Naive thymus-derived CD8-positive, alpha-beta T cell (primary cell): ENCODE data around the gene HNRNPA2B1. TPM values are rescaled to one million over a fixed set of nuclear protein-coding genes. Genes with fewer than 3 reads are reported as not detected.
A peak's percentile ranks its signal among the peaks of the same experiment; 100 is the strongest.

Experiments
- ATAC-seq, 2 donors: fragments of 150-1000 bp; cut with Tn5 transposase in 1 of 2; sonication (Bioruptor Pico), chemical (Tn5 transposase) in 1 of 2; 1 replicate in 1 of 2; 2 replicates in 1 of 2; pipeline ENCODE4 v1.10.0; 2021; ENCODE audit warnings: mild to moderate bottlenecking in 2 of 2, moderate library complexity in 2 of 2
- POLR2A ChIA-PET: fragments of 350-600 bp; sonication (Branson Sonifier 250); formaldehyde crosslinking; loops from one replicate; lab custom pipeline; 2021; ENCODE audit warnings: antibody characterized with exemption; lab: Charles Lee
- DNase-seq, 10 donors: peaks; one replicate each; pipeline versions ENCODE4 v3.0.0 to v3.0.0-alpha.2; 2020 to 2022
- H3K27ac Mint-ChIP-seq, 10 donors: one replicate each; pipeline ENCODE4 v1.8.0; 2020 to 2022; ENCODE audit warnings: mild to moderate bottlenecking in 10 of 10, mixed read lengths in 10 of 10, moderate library complexity in 4 of 10, inconsistent platforms in 1 of 10
- H3K27me3 Mint-ChIP-seq, 5 donors: one replicate each; pipeline ENCODE4 v1.8.0; 2021 to 2022; ENCODE audit warnings: mixed read lengths in 5 of 5
- H3K36me3 Mint-ChIP-seq, 3 donors: one replicate each; pipeline ENCODE4 v1.8.0; 2020 to 2022; ENCODE audit warnings: mixed read lengths in 3 of 3, mild to moderate bottlenecking in 2 of 3, inconsistent platforms in 1 of 3
- H3K4me1 Mint-ChIP-seq, 4 donors: one replicate each; pipeline ENCODE4 v1.8.0; 2021 to 2022; ENCODE audit warnings: mixed read lengths in 4 of 4
- H3K4me3 Mint-ChIP-seq, 10 donors: one replicate each; pipeline ENCODE4 v1.8.0; 2020 to 2022; ENCODE audit warnings: mild to moderate bottlenecking in 10 of 10, mixed read lengths in 10 of 10, moderate library complexity in 6 of 10, inconsistent platforms in 1 of 10
- H3K9me3 Mint-ChIP-seq, 9 donors: one replicate each; pipeline ENCODE4 v1.8.0; 2020 to 2022; ENCODE audit warnings: mixed read lengths in 9 of 9, mild to moderate bottlenecking in 3 of 9, inconsistent platforms in 1 of 9, moderate library complexity in 1 of 9
- polyA plus RNA-seq, 3 donors: library from polyadenylated mRNA; unstranded; fragments of 300-500 nt; fragmentation: Illumina TruSeq; gene quantifications; one replicate each; pipeline ENCODE4 v1.2.3, GENCODE V29; 2021
- total RNA-seq, 8 experiments: library from RNA in 2 of 8; stranded (reverse) in 2 of 8; gene quantifications; one replicate each; pipeline ENCODE4 v1.2.3 and lab custom pipeline; 2021 to 2026

The HNRNPA2B1 gene
- total and polyA plus RNA-seq, 5 experiments from 2014 or later, result 504 to 789 (median 555) TPM

DNA sequence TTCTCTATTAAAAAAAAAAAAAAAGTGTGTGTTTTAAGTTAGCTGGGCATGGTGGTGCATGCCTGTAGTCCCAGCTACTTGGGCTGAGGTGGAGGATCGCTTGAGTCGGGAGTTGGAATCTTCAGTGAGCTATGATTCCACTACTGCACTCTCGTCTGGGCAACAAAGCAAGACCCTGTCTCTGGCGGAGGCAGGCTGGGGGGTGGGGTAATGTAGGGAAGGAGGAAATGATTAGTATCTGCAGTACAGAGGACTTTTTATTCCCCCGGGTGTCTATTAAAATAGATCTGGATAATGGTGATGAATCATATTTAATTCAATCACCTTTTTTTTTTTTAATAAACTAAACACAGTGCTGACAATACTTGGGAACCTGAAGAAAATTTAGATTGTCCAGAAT is 7.5 kb upstream of the HNRNPA2B1 start:
- Mint-ChIP-seq H3K36me3 (peaks cover 0 to 87% (median 19%) of the 10 kb centered on the region in 3 donors), H3K9me3 (no peaks in the 10 kb centered on the region), H3K27ac (peak overlapping the region in 8 of 10 donors; percentile 18 to 84 (median 47)), H3K4me3 (peak overlapping the region in 1 of 10 donors; percentile 18), H3K4me1 (peaks cover 29 to 54% (median 50%) of the 10 kb centered on the region in 4 donors), H3K27me3 (no peaks in the 10 kb centered on the region)
- DNase-seq (no peak), ATAC-seq (no peak)
- POLR2A ChIA-PET, result interaction anchor here (0.6 to 0.8 kb wide), 4 partner anchors 10 to 107 kb away, joined by 3 to 4 read pairs (median 3); no protein-coding TSS in a partner anchor

DNA sequence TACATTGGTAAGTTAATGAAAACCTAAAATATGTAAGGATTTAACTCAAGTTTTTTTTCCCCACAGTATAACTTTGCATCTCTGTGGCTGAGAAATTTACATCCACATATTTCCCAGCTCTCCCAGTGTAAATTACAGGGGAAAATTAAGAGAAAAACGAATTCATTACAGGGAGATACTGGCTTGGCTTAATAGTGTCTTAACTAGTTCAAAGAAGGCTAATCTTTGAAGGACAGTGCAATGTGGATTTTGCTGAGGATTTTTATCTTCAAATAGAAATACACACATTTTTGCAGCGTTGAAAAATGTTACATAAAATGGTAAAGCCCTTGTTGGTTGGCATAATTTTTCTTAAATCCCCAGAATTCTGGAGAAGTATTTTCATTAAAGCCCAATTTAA is 2.5 kb upstream of the HNRNPA2B1 start:
- Mint-ChIP-seq H3K9me3 (peaks cover 0 to 5% (median 0%) of the 10 kb centered on the region in 9 donors), H3K27me3 (peaks cover 0 to 9% (median 0%) of the 10 kb centered on the region in 5 donors), H3K4me1 (peaks cover 27 to 57% (median 49%) of the 10 kb centered on the region in 4 donors), H3K36me3 (peaks cover 21 to 68% (median 29%) of the 10 kb centered on the region in 3 donors), H3K27ac (peak overlapping the region; percentile 71 to 92 (median 89)), H3K4me3 (peak overlapping the region; percentile 83 to 99 (median 92))
- DNase-seq (no peak), ATAC-seq (no peak)
- POLR2A ChIA-PET, result interaction anchor here (0.7 to 9.8 kb wide), 8 partner anchors 10 to 310 kb away, joined by 3 to 184 read pairs (median 14); partner anchors contain the start of gene NFE2L3

DNA sequence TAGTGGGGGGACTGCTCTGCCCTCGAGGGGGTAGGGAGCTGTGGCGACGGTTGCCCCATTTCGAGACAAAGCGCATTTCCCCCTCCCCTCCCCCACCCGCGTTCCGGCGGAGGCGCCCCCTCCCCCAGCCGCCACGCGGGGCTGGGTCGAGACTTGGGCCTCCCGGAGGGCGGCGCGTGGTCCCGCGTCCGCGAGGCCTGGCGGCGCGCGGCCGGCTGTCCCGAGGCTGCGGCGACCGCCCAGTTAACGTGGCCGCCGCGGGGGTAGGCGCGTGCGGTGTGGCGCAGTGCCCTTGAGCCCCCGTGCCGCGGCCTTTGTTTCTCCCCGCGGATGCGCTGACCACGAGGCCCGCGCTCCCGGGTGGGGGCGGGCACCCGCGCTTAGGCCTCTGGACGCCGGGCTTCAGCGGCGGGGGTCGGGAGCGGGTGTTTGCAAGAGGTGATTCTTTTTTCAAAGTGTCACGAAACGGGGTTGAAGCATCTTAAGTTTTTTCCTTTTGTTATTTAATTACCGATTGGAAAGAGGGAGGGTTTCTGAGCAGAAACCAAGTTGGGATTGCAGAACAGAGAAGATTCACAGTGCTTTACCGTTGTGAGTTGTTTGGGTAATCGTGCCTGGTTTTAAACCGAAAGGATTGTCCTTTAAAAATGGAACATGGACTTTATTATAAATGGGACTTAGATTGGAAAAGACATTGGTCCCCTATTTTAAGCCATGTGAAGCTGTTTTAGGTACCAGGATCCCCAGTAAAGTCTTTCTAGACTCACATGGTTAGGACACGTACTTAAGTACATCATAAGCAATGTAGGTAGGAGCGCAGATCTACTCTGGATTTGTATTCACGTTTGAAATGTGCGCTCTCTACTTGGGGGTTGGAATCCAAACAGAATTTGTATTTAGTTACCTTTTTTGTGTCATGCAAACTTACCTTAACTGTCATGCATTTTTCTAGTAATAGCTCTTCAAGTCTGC is 1.8 kb upstream of the HNRNPA2B1 start:
- Mint-ChIP-seq H3K36me3 (peaks cover 24 to 66% (median 32%) of the 10 kb centered on the region in 3 donors), H3K27me3 (peaks cover 0 to 9% (median 0%) of the 10 kb centered on the region in 5 donors), H3K4me1 (peaks cover 27 to 58% (median 50%) of the 10 kb centered on the region in 4 donors), H3K9me3 (peaks cover 0 to 5% (median 0%) of the 10 kb centered on the region in 9 donors), H3K4me3 (peak overlapping the region; percentile 87 to 99 (median 93)), H3K27ac (peak overlapping the region; percentile 71 to 100 (median 89))
- POLR2A ChIA-PET, result interaction anchor here (0.7 to 9.8 kb wide), 20 partner anchors 8 to 310 kb away, joined by 3 to 184 read pairs (median 7); partner anchors contain the start of genes NFE2L3 and SNX10
- peak in 6 of 10 donors; percentile 43 to 83 (median 60) for DNase-seq
- ATAC-seq, result no peak

DNA sequence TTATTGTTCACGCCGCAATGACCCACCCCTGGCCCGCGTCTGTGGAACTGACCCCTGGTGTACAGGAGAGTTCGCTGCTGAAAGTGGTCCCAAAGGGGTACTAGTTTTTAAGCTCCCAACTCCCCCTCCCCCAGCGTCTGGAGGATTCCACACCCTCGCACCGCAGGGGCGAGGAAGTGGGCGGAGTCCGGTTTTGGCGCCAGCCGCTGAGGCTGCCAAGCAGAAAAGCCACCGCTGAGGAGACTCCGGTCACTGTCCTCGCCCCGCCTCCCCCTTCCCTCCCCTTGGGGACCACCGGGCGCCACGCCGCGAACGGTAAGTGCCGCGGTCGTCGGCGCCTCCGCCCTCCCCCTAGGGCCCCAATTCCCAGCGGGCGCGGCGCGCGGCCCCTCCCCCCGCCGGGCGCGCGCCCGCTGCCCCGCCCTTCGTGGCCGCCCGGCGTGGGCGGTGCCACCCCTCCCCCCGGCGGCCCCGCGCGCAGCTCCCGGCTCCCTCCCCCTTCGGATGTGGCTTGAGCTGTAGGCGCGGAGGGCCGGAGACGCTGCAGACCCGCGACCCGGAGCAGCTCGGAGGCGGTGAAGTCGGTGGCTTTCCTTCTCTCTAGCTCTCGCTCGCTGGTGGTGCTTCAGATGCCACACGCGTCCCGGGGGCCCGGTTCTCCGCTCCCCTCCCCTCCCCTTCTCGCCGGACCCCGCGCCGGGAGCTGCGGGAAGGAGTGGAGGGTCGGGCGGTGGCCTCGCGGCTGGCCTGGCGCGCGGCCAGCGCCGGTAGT is 887 bp upstream of the HNRNPA2B1 start, which contains the start of gene CBX3:
Gene CBX3 (plus strand): TSS at position 499 of the 772 bp plus-strand sequence. CDS start 1,254 bp downstream, outside the sequence.
- DNase-seq, result peak in 7 of 10 donors; percentile 77 to 95 (median 85)
- peaks cover 0 to 9% (median 0%) of the 10 kb centered on the region in 5 donors for H3K27me3 Mint-ChIP-seq
- peak within 1 kb of the TSS; percentile 96 to 100 (median 100) for H3K4me3 Mint-ChIP-seq
- H3K4me1 Mint-ChIP-seq, result peaks cover 27 to 58% (median 52%) of the 10 kb centered on the region in 4 donors
- POLR2A ChIA-PET, result interaction anchor here (0.6 to 9.8 kb wide), 24 partner anchors 9 to 1076 kb away, joined by 3 to 184 read pairs (median 7); partner anchors contain the start of genes CYCS, NFE2L3 and SNX10
- peaks cover 30 to 66% (median 37%) of the 10 kb centered on the region in 3 donors for H3K36me3 Mint-ChIP-seq
- H3K9me3 Mint-ChIP-seq, result peaks cover 0 to 5% (median 0%) of the 10 kb centered on the region in 9 donors
- peak within 1 kb of the TSS; percentile 90 to 100 (median 100) for H3K27ac Mint-ChIP-seq
- ATAC-seq, result peak; percentile 47 to 53

DNA sequence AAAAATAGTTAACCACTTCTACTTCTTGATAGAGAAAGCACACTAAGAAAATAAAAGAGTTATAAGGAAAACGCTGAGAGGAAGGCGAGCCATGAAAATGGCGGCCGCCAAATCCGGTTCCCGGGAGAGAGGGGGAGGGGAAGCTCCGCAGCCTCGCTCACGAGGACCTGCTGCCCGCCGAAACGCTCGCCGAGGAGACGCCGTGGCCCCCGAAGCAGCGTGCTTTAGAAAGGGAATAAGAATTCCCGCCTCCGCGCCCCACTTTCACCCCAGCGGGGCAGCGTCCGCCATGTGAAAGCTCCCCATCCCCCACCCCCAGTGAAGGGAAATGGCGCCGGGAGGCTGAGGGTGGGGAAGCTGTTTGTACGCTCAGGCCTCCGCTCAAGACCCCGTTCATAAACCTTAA is 505 bp downstream of the HNRNPA2B1 start:
- POLR2A ChIA-PET, result interaction anchor here (0.6 to 9.8 kb wide), 25 partner anchors 8 to 1075 kb away, joined by 3 to 184 read pairs (median 7); partner anchors contain the start of genes CYCS, NFE2L3 and SNX10
- Mint-ChIP-seq H3K4me1 (peaks cover 27 to 58% (median 53%) of the 10 kb centered on the region in 4 donors), H3K27me3 (peaks cover 0 to 9% (median 0%) of the 10 kb centered on the region in 5 donors), H3K4me3 (peak overlapping the region; percentile 96 to 100 (median 100)), H3K36me3 (peaks cover 38 to 66% (median 47%) of the 10 kb centered on the region in 3 donors), H3K9me3 (peaks cover 0 to 5% (median 0%) of the 10 kb centered on the region in 9 donors), H3K27ac (peak overlapping the region; percentile 90 to 100 (median 100))
- DNase-seq (peak; percentile 69 to 92 (median 78)), ATAC-seq (peak; percentile 32 to 34)

DNA sequence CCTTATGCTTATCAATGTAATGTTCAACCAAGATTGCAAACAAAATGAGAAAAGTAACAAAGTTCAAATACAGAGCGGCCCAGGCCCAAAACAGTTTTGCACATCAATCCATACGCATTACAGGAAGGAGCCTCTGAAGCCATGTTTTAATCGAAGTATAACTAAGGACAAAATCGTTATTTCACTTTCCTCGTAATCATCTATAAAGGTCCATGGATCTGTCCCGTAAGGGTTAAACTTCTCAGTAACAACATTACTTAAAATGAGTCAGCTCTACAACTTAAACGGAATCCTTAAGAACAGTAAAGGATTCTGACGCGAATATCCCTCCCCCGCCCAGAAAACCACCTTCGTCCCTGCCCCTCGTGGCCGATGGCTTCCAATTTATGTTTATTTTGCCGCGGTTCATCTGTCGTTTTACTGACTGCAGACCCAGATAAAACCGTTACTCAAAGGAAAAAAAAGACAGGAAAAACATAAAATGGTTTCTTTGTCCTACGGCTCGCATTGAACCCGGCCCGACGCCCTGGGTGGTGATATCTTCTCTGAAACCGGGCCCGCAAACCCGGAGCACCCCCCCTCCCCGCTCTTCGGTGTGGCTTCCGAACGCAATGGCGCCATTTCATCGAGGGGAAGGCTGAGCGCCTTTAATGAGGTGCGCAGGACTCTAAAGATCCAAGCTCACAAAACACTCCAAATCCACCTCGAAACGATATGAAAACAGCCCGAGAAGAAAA is 1.1 kb downstream of the HNRNPA2B1 start:
- POLR2A ChIA-PET, result interaction anchor here (0.6 to 9.8 kb wide), 27 partner anchors 8 to 1074 kb away, joined by 3 to 184 read pairs (median 7); partner anchors contain the start of genes CYCS, NFE2L3 and SNX10
- DNase-seq, result peak in 7 of 10 donors; percentile 53 to 85 (median 60)
- ATAC-seq, result peak; percentile 6 to 10
- Mint-ChIP-seq H3K4me1 (peaks cover 28 to 58% (median 50%) of the 10 kb centered on the region in 4 donors), H3K36me3 (peaks cover 38 to 68% (median 48%) of the 10 kb centered on the region in 3 donors), H3K27me3 (peaks cover 0 to 9% (median 0%) of the 10 kb centered on the region in 5 donors), H3K27ac (peak overlapping the region; percentile 90 to 100 (median 100)), H3K4me3 (peak overlapping the region; percentile 96 to 100 (median 100)), H3K9me3 (peaks cover 0 to 5% (median 0%) of the 10 kb centered on the region in 9 donors)

DNA sequence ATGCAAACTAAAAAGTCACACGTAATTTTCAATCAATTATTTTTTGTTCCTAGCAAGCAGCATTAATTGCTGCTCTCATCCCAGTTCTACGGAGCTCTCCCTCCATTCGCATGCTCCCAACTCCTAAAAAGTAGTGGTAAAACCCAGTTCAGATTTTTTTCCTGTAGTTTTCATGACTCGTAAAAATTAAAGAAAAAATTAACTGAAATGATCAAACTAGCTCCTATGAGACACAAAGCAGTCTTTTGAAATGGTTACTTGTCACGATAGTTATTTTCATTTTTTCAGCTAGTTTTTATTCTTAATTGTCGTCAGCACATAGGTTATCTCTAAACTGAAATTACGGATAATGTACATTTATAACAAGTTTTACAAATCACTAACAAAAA is 1.8 kb downstream of the HNRNPA2B1 start:
- DNase-seq (no peak), ATAC-seq (no peak)
- peaks cover 27 to 58% (median 51%) of the 10 kb centered on the region in 4 donors for H3K4me1 Mint-ChIP-seq
- H3K27ac Mint-ChIP-seq, result peak overlapping the region; percentile 90 to 100 (median 100)
- peaks cover 0 to 9% (median 0%) of the 10 kb centered on the region in 5 donors for H3K27me3 Mint-ChIP-seq
- peaks cover 0 to 5% (median 0%) of the 10 kb centered on the region in 9 donors for H3K9me3 Mint-ChIP-seq
- POLR2A ChIA-PET, result interaction anchor here (0.6 to 9.8 kb wide), 17 partner anchors 7 to 306 kb away, joined by 3 to 184 read pairs (median 18); partner anchors contain the start of genes NFE2L3 and SNX10
- H3K36me3 Mint-ChIP-seq, result peaks cover 41 to 70% (median 55%) of the 10 kb centered on the region in 3 donors
- H3K4me3 Mint-ChIP-seq, result peak overlapping the region; percentile 96 to 100 (median 100)

DNA sequence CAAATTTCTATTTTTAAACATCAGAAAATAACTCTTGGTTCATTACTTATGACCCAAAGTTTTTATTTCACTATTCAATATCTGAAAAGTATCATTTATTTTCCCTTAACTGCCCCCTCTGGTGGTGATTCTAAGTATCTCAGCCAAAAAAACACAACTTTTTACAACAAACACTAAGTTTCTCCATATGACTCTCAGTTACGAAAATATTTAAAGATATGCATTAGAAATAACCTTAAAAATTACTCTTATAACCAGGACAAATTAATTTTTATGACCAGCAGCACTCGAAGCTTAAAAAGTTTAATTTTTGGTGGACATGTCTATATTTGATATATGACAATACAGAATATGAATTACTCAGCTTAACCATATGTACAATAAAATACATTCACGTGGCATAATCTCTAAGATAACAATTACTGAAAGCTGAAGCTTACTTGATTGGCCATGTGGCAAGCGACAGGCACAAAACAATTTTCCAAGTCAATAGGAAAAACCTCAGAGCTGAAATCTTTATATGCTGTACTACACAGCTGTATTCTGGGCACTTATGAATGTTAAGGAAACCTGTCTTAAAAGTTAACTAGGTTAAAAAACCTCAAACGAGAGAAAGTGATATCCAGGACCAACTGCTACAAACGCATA is 2.3 kb downstream of the HNRNPA2B1 start:
- ATAC-seq, result no peak

DNA sequence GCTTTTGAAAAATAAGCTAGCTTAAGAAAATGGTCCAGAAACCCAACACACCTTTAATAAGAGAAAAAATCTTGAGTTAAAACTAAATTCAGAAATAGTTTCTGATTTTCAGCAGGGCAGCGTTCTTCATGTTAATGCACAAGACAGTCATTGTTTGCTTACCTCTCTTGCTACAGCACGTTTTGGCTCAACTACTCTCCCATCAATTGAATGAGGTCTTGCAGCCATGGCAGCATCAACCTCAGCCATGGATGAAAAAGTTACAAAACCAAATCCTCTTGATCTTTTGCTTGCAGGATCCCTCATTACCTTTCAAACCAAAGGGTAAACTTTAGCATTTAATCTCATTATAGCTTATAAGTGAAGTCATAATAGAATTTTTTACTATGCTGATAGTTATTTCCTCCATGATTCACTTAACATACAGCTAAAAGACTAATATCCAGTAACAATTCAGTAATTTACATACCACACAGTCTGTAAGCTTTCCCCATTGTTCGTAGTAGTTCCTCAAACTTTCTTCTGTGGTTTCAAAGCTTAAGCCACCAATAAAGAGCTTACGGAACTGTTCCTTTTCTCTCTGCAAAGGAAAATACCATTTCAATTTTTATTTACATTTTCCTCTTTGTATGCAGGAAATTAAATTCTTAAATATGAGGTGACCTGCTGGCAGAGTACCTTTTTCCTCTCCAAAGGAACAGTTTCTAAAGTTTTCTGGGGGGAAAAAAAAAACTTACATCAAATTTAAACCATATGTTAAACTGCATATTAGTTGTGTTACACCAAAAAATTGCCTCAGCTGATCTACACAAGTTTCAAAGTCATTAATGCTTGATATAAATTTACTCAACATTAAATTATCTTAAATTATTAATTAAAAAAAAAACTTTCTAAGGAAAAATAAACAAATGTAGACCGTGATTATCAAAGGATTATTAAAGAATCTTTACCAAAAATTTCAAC is 3.1 kb downstream of the HNRNPA2B1 start:
- Mint-ChIP-seq H3K27me3 (peaks cover 0 to 9% (median 0%) of the 10 kb centered on the region in 5 donors), H3K9me3 (peaks cover 0 to 5% (median 0%) of the 10 kb centered on the region in 9 donors), H3K27ac (peak overlapping the region; percentile 83 to 100 (median 100)), H3K4me3 (peak overlapping the region; percentile 96 to 100 (median 100)), H3K4me1 (peaks cover 32 to 61% (median 53%) of the 10 kb centered on the region in 4 donors), H3K36me3 (peaks cover 47 to 79% (median 68%) of the 10 kb centered on the region in 3 donors)
- no peak for ATAC-seq
- POLR2A ChIA-PET, result interaction anchor here (0.6 to 9.8 kb wide), 16 partner anchors 10 to 168 kb away, joined by 3 to 184 read pairs (median 6); partner anchors contain the start of gene NFE2L3
- no peak for DNase-seq

More for the DNA sequence above, 2.3 kb downstream of the HNRNPA2B1 start:
- Mint-ChIP-seq H3K27me3 (peaks cover 0 to 9% (median 0%) of the 10 kb centered on the region in 5 donors), H3K4me3 (peak overlapping the region; percentile 96 to 100 (median 100)), H3K4me1 (peaks cover 29 to 58% (median 51%) of the 10 kb centered on the region in 4 donors), H3K36me3 (peaks cover 45 to 73% (median 60%) of the 10 kb centered on the region in 3 donors), H3K27ac (peak overlapping the region; percentile 90 to 100 (median 100)), H3K9me3 (peaks cover 0 to 5% (median 0%) of the 10 kb centered on the region in 9 donors)
- POLR2A ChIA-PET, result interaction anchor here (0.8 to 9.8 kb wide), 13 partner anchors 11 to 305 kb away, joined by 3 to 184 read pairs (median 32); partner anchors contain the start of genes NFE2L3 and SNX10
- DNase-seq, result peak in 4 of 10 donors; percentile 28 to 73 (median 64)
